GM10266 (cell line): ENCODE data around the gene CACFD1.
A peak's percentile ranks its signal among the peaks of the same experiment; 100 is the strongest.

ENCODE experiments used
- DNase-seq: peaks from one replicate; pipeline ENCODE4 v3.0.0; 2012; ENCODE audit errors: extremely low spot score
- TF ChIP-seq, protein P1 (sequence below): IDR thresholded peaks from 2 replicates; pipeline ENCODE4 v1.5.1; 2012; ENCODE audit warnings: mild to moderate bottlenecking, low read depth; ENCODE audit not compliant: control insufficient read depth, insufficient read depth; ENCODE audit errors: missing control alignments

Gene CACFD1

DNA sequence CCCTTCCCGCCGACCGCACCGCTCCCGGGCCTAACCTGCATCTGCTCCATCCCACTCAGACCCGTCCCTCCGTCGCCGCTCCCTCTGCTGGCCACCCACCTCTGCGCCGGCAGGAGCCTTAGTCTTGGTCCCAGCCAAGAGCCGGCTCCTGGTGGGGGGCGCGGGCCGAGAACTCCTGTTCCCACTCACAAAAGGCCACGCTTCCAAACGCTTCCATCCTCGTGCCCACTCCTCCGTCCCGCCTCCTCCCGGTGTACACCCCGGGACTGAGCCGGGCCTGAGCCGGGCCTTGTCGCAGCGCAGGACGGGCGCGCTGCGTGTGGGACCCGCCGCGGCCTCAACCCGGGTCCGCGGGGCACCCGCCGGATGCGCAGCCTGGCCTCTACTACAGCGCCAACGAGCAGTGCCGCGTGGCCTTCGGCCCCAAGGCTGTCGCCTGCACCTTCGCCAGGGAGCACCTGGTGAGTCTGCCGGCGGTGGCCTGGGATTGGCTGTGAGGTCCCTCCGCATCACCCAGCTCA lies 30.1 kb upstream of the CACFD1 start:
- peak; percentile 83 for DNase-seq
- TF ChIP-seq, protein P1, sequence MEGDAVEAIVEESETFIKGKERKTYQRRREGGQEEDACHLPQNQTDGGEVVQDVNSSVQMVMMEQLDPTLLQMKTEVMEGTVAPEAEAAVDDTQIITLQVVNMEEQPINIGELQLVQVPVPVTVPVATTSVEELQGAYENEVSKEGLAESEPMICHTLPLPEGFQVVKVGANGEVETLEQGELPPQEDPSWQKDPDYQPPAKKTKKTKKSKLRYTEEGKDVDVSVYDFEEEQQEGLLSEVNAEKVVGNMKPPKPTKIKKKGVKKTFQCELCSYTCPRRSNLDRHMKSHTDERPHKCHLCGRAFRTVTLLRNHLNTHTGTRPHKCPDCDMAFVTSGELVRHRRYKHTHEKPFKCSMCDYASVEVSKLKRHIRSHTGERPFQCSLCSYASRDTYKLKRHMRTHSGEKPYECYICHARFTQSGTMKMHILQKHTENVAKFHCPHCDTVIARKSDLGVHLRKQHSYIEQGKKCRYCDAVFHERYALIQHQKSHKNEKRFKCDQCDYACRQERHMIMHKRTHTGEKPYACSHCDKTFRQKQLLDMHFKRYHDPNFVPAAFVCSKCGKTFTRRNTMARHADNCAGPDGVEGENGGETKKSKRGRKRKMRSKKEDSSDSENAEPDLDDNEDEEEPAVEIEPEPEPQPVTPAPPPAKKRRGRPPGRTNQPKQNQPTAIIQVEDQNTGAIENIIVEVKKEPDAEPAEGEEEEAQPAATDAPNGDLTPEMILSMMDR, result peak; percentile 44

DNA sequence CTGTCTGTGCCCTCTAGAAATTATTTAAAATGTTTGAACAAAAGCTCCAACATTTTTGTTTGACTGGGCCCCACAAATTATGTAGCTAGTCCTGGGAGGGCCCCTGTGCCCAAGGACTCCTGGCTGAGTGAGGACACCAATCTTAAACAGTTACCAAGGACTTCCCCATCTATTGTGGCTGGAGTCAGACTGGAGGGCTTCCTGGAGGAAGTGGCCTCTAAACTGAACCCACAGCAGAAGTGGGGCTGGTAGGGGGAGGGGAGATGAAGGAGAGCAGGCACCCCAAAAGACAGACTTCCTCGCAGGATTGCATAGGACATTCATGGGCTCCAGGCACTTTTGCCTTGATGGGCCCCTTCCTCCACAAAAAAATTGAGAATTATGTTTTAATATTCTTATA lies 29.5 kb upstream of the CACFD1 start:
- DNase-seq, result no peak

DNA sequence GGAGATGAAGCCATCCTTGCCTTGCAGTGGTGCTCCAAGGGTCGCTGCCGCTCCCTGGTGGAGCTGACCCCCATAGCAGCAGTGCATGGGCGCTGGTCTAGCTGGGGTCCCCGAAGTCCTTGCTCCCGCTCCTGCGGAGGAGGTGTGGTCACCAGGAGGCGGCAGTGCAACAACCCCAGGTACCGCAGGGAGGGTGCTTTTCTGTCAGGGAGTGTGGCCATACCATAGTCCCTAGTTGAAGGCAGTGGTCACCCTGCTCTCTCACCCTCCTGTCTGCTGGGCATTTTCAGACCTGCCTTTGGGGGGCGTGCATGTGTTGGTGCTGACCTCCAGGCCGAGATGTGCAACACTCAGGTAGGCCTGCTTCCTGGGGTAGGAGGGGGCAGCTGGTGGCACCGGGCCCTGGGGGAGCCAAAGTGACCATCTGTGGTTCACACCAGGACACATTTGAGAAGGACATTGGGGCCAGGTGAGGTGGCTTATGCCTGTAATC lies 26.4 kb upstream of the CACFD1 start:
- no peak for DNase-seq
- TF ChIP-seq, protein P1, result peak; percentile 27

More for the DNA sequence above, 29.5 kb upstream of the CACFD1 start:
- TF ChIP-seq, protein P1, result no peak

DNA sequence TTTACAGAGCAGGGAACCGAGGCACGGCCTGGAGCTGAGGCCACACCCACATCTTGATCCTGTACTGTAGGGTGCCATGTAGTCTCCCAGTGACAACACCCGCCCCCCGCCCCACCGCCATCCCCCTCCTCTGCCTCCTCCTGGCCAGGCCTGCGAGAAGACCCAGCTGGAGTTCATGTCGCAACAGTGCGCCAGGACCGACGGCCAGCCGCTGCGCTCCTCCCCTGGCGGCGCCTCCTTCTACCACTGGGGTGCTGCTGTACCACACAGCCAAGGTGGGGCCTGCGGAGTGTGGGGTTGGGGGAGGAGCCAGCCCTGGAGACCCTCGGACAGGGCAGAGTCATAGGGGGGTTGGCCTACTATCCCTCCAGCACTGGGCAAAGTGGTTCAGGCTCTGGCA lies 23.1 kb upstream of the CACFD1 start:
- DNase-seq, result no peak
- TF ChIP-seq, protein P1, result no peak

DNA sequence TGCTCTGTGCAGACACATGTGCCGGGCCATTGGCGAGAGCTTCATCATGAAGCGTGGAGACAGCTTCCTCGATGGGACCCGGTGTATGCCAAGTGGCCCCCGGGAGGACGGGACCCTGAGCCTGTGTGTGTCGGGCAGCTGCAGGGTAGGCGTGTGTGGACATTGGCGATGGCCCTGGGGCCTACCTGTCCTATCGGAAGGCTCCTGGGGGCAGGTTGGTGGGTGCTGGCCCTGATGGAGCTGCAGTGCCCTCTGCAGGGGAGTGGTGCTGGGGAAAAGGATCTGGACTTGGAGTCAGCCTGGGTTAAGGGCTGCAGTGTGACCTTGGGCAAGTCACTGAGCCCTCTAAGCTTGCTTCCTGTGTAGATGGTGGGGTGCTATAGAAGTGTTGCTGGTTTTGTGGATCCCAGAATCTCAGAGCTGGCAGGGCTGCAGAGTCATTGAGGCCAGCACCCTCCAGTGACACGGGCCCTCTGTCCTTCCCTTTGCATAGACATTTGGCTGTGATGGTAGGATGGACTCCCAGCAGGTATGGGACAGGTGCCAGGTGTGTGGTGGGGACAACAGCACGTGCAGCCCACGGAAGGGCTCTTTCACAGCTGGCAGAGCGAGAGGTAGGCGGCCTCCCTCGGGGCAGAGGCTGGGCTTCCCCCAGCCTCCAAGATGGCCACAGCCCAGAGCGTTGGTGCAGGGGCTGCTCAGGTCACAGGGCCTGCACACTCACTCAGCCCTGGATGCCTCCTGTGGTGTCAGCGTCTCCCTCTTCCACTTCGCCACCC lies 21.8 kb upstream of the CACFD1 start:
- no peak for DNase-seq
- TF ChIP-seq, protein P1, result peak; percentile 44

DNA sequence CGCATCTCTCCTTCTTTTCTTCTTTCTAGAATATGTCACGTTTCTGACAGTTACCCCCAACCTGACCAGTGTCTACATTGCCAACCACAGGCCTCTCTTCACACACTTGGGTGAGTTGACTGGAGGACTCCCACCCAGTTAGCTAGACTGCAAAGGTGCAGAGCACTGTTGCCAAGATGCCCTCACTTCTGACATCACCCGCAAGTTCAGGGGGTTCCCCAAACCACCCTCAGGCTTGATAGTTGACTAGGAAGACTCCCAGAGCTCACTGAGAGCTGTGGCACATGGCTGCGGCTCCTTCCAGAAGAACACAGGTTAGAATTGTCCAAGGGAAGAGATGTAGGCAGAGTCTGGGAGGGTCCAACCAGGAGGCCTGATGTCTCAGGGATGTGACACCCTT lies 20.4 kb upstream of the CACFD1 start:
- TF ChIP-seq, protein P1, result no peak

DNA sequence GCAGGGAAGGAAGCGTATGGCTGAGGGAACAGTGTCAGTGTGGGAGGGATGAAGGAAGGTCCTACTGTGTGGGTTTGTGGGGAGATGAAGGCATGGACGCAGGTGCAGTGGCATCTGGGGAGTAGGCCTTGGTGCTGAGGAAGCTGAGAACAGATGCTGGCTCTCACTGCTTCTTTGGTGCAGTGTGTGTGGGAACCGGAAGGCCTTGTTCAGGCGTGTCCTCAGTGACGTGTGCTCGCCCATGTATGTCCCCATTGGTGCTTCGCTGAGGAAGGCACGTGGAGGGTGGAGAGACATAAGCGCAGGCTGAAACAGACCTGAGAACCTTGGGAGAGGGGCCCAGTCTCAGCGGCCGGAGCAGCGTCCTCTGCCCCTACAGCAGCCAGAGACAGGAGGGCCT lies 18.9 kb upstream of the CACFD1 start:
- TF ChIP-seq, protein P1, result no peak
- peak; percentile 88 for DNase-seq

More for the DNA sequence above, 20.4 kb upstream of the CACFD1 start:
- no peak for DNase-seq
